KOPT-K1 (cell line): ENCODE measurements around the gene SPEF2.

Source experiments
- H3K27ac ChIP-seq: fragments of 200-600 bp; sonication (generic); 2 replicates; pipeline ENCODE4 v1.5.1; 2016; ENCODE audit warnings: antibody characterized with exemption, mild to moderate bottlenecking, low read depth, low read length; ENCODE audit not compliant: poor library complexity, severe bottlenecking
- H3K36me3 ChIP-seq: fragments of 200-600 bp; sonication (generic); 2 replicates; pipeline ENCODE4 v1.5.1; 2017; ENCODE audit warnings: antibody characterized with exemption, mild to moderate bottlenecking, low read length, moderate library complexity; ENCODE audit not compliant: insufficient read depth
- H3K9me3 ChIP-seq: fragments of 200-600 bp; sonication (generic); 2 replicates; pipeline ENCODE4 v1.5.1; 2017; ENCODE audit warnings: antibody characterized with exemption, low read length, mild to moderate bottlenecking; ENCODE audit not compliant: insufficient read depth, poor library complexity, severe bottlenecking

SPEF2 gene

GRCh38 chr5:35776757-35777156 is 159.1 kb downstream of the SPEF2 start:
- H3K9me3 ChIP-seq = no peaks in the 10 kb centered on the region
- H3K27ac ChIP-seq = no peak overlapping the region
- no peaks in the 10 kb centered on the region for H3K36me3 ChIP-seq

- Histone ChIP-seq H3K9me3 (no peaks in the 10 kb centered on the region), H3K36me3 (no peaks in the 10 kb centered on the region), H3K27ac (no peak overlapping the region)
Observed at GRCh38 chr5:35777358-35778087, 159.9 kb downstream of the SPEF2 start.

- H3K36me3 ChIP-seq = no peaks in the 10 kb centered on the region
- no peak overlapping the region for H3K27ac ChIP-seq
Observed at GRCh38 chr5:35778259-35778769, 160.7 kb downstream of the SPEF2 start.

GRCh38 chr5:35780236-35780635 is 162.6 kb downstream of the SPEF2 start:
- Histone ChIP-seq H3K9me3 (no peaks in the 10 kb centered on the region), H3K27ac (no peak overlapping the region), H3K36me3 (no peaks in the 10 kb centered on the region)

More at GRCh38 chr5:35778259-35778769, 160.7 kb downstream of the SPEF2 start:
- H3K9me3 ChIP-seq = no peaks in the 10 kb centered on the region

GRCh38 chr5:35781181-35781790 is 163.6 kb downstream of the SPEF2 start:
- Histone ChIP-seq H3K36me3 (no peaks in the 10 kb centered on the region), H3K27ac (no peak overlapping the region), H3K9me3 (no peaks in the 10 kb centered on the region)

GRCh38 chr5:35783551-35783950 is 165.9 kb downstream of the SPEF2 start:
- Histone ChIP-seq H3K36me3 (no peaks in the 10 kb centered on the region), H3K27ac (no peak overlapping the region), H3K9me3 (no peaks in the 10 kb centered on the region)

GRCh38 chr5:35785601-35786085 is 168.0 kb downstream of the SPEF2 start:
- no peaks in the 10 kb centered on the region for H3K36me3 ChIP-seq
- H3K9me3 ChIP-seq = no peaks in the 10 kb centered on the region
- no peak overlapping the region for H3K27ac ChIP-seq

GRCh38 chr5:35788724-35789123 is 171.1 kb downstream of the SPEF2 start:
- Histone ChIP-seq H3K36me3 (no peaks in the 10 kb centered on the region), H3K27ac (no peak overlapping the region), H3K9me3 (no peaks in the 10 kb centered on the region)

- Histone ChIP-seq H3K36me3 (no peaks in the 10 kb centered on the region), H3K27ac (no peak overlapping the region), H3K9me3 (no peaks in the 10 kb centered on the region)
Observed at GRCh38 chr5:35789732-35790456, 172.2 kb downstream of the SPEF2 start.

GRCh38 chr5:35790457-35790822 is 172.8 kb downstream of the SPEF2 start:
- no peak overlapping the region for H3K27ac ChIP-seq

GRCh38 chr5:35794328-35794619 is 176.6 kb downstream of the SPEF2 start:
- Histone ChIP-seq H3K9me3 (no peaks in the 10 kb centered on the region), H3K27ac (no peak overlapping the region), H3K36me3 (no peaks in the 10 kb centered on the region)

More at GRCh38 chr5:35790457-35790822, 172.8 kb downstream of the SPEF2 start:
- H3K9me3 ChIP-seq = no peaks in the 10 kb centered on the region
- H3K36me3 ChIP-seq = no peaks in the 10 kb centered on the region

GRCh38 chr5:35794684-35795375 is 177.2 kb downstream of the SPEF2 start:
- Histone ChIP-seq H3K9me3 (no peaks in the 10 kb centered on the region), H3K27ac (no peak overlapping the region), H3K36me3 (no peaks in the 10 kb centered on the region)

GRCh38 chr5:35799181-35799580 is 181.5 kb downstream of the SPEF2 start:
- Histone ChIP-seq H3K9me3 (no peaks in the 10 kb centered on the region), H3K27ac (no peak overlapping the region), H3K36me3 (no peaks in the 10 kb centered on the region)

- Histone ChIP-seq H3K27ac (no peak overlapping the region), H3K9me3 (no peaks in the 10 kb centered on the region), H3K36me3 (no peaks in the 10 kb centered on the region)
Observed at GRCh38 chr5:35799753-35800152, 182.1 kb downstream of the SPEF2 start.

- Histone ChIP-seq H3K36me3 (no peaks in the 10 kb centered on the region), H3K9me3 (no peaks in the 10 kb centered on the region), H3K27ac (no peak overlapping the region)
Observed at GRCh38 chr5:35803191-35803651, 185.6 kb downstream of the SPEF2 start.
